HG03039 (cell line): ENCODE data around the gene EVA1A.

Experiments
- ATAC-seq: cut with Tn5 transposase; IDR thresholded peaks from one replicate; pipeline ENCODE4 v1.9.1; 2021; ENCODE audit warnings: mild to moderate bottlenecking, moderate library complexity; ENCODE audit not compliant: unreplicated experiment

Gene EVA1A

GRCh38 chr2:75545387-75545786, 15.4 kb downstream of the EVA1A start:
- ATAC-seq: no peak

- no peak for ATAC-seq
Observed at GRCh38 chr2:75543446-75543845, 17.3 kb downstream of the EVA1A start.

GRCh38 chr2:75541430-75541829, 19.3 kb downstream of the EVA1A start:
- ATAC-seq: no peak

GRCh38 chr2:75540994-75541393, 19.7 kb downstream of the EVA1A start:
- ATAC-seq: no peak

GRCh38 chr2:75539955-75540716, 20.6 kb downstream of the EVA1A start:
- ATAC-seq: no peak

- no peak for ATAC-seq
Observed at GRCh38 chr2:75538521-75539490, 21.9 kb downstream of the EVA1A start.

GRCh38 chr2:75537658-75538057, 23.1 kb downstream of the EVA1A start:
- ATAC-seq: no peak

GRCh38 chr2:75533135-75533534, 27.6 kb downstream of the EVA1A start:
- ATAC-seq: no peak

- no peak for ATAC-seq
Observed at GRCh38 chr2:75532488-75532887, 28.3 kb downstream of the EVA1A start.

- ATAC-seq: no peak
Observed at GRCh38 chr2:75528221-75528977, 32.3 kb downstream of the EVA1A start.

GRCh38 chr2:75527676-75528075, 33.1 kb downstream of the EVA1A start:
- ATAC-seq: no peak

- no peak for ATAC-seq
Observed at GRCh38 chr2:75526842-75527241, 33.9 kb downstream of the EVA1A start.

GRCh38 chr2:75525434-75526310, 35.1 kb downstream of the EVA1A start:
- no peak for ATAC-seq

- no peak for ATAC-seq
Observed at GRCh38 chr2:75524276-75524911, 36.3 kb downstream of the EVA1A start.

- peak; percentile 57 for ATAC-seq
Observed at GRCh38 chr2:75523313-75524275, 37.1 kb downstream of the EVA1A start.

- ATAC-seq: no peak
Observed at GRCh38 chr2:75522543-75523312, 38.0 kb downstream of the EVA1A start.

GRCh38 chr2:75521225-75521872, 39.4 kb downstream of the EVA1A start:
- no peak for ATAC-seq
